Kidney epithelial cell (primary cell): ENCODE results near the gene EHMT2. TPM values are rescaled to one million over a fixed set of nuclear protein-coding genes. Genes with fewer than 3 reads are reported as not detected.
A peak's percentile ranks its signal among the peaks of the same experiment; 100 is the strongest.
"Not testable (repeated sequence)": the region's sequence is repeated elsewhere in the genome, so short reads cannot be mapped to it uniquely, and the experiment has no call there.

ENCODE experiments used
- DNase-seq: peaks from one replicate; pipeline ENCODE4 v3.0.0-alpha.2; 2010; ENCODE audit warnings: low read depth
- H3K27me3 ChIP-seq: 2 replicates; pipeline ENCODE4 v1.6.0; 2011; ENCODE audit warnings: low read length; ENCODE audit not compliant: control insufficient read depth, insufficient read depth
- H3K36me3 ChIP-seq: 2 replicates; pipeline ENCODE4 v1.5.1; 2011; ENCODE audit warnings: low read length; ENCODE audit not compliant: control insufficient read depth, insufficient read depth
- H3K4me3 ChIP-seq: 2 replicates; pipeline ENCODE4 v1.5.1; 2011; ENCODE audit warnings: low read depth, mild to moderate bottlenecking, control low read depth, low read length
- total RNA-seq: library from RNA; depleted of rRNA; stranded (reverse); fragments of >200 nt; gene quantifications from 2 replicates; pipeline ENCODE4 v1.2.3, GENCODE V29; 2015
- TF ChIP-seq, protein P1 (sequence below): IDR thresholded peaks from 2 replicates; pipeline ENCODE4 v1.5.1; 2011; ENCODE audit warnings: mild to moderate bottlenecking, moderate library complexity, low read length, control low read depth, inconsistent platforms; ENCODE audit not compliant: insufficient read depth, poor library complexity, severe bottlenecking

Gene EHMT2
- total RNA-seq, 1 donor from 2014 or later, result 59.3 TPM

DNA sequence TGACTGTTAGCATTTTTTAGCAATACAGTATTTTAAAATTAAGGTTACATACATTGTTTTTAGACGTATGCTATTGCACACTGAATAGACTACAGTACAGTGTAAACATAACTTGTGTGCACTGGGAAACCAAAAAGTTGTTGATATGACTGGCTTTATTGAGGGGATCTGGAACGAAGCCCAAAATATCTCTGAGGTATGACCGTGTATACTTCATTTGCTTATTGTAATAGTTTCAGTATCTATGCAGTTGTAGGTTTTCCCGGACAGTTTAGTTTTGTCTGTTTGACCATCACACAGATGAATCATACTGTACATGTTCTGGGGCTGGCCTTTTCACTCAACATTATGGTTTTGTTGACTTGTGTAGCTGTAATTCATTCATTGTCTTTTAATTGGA lies 11.3 kb upstream of the EHMT2 start:
- DNase-seq, result no peak
- Histone ChIP-seq H3K4me3 (no peak overlapping the region), H3K27me3 (no peaks in the 10 kb centered on the region), H3K36me3 (no peaks in the 10 kb centered on the region)
- TF ChIP-seq, protein P1, sequence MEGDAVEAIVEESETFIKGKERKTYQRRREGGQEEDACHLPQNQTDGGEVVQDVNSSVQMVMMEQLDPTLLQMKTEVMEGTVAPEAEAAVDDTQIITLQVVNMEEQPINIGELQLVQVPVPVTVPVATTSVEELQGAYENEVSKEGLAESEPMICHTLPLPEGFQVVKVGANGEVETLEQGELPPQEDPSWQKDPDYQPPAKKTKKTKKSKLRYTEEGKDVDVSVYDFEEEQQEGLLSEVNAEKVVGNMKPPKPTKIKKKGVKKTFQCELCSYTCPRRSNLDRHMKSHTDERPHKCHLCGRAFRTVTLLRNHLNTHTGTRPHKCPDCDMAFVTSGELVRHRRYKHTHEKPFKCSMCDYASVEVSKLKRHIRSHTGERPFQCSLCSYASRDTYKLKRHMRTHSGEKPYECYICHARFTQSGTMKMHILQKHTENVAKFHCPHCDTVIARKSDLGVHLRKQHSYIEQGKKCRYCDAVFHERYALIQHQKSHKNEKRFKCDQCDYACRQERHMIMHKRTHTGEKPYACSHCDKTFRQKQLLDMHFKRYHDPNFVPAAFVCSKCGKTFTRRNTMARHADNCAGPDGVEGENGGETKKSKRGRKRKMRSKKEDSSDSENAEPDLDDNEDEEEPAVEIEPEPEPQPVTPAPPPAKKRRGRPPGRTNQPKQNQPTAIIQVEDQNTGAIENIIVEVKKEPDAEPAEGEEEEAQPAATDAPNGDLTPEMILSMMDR, result no peak

DNA sequence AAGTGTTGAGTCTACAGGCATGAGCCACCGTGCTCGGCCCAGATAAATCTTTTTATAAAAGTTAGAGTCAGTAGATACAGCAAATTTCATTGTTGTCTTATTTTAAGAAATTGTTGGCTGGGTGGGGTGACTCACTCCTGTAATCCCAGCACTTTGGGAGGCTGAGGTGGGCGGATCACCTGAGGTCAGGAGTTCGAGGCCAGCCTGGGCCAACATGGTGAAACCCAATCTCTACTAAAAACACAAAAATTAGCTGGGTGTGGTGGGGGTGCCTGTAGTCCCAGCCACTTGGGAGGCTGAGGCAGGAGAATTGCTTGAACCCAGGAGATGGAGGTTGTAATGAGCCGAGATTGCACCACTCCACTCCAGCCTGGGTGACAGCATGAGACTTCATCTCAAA lies 10.8 kb upstream of the EHMT2 start:
- not testable (repeated sequence) for H3K27me3 ChIP-seq, H3K36me3 ChIP-seq, H3K4me3 ChIP-seq, DNase-seq

DNA sequence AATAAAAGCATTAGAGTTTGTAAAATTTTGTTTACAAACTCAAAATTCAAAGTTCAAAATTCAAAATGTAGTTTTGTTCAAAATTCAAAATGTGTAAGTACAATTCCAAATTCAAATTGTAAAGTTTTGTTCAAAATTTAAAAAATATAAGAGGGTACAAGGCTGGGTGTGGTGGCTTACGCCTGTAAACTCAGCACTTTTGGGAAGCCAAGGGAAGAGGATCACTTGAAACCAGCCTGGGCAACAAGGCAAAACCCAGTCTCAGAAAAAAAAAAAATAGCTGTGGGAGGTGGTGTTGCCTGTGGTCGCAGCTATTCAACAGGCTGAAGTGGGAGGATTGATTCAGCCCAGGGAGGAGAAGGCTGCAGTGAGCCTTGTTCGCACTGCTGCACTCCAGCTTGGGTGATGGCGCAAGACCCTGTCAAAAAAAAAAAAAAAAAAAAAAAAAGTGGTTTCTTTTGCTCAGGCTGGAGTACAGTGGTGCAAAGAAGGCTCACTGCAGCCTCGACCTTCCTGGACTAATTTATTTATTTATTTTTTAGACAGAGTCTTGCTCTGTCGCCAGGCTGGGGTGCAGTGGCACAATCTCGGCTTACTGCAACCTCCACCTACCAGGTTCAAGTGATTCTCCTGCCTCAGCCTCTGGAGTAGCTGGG lies 9.8 kb upstream of the EHMT2 start:
- Histone ChIP-seq H3K36me3 (no peaks in the 10 kb centered on the region), H3K27me3 (no peaks in the 10 kb centered on the region), H3K4me3 (no peak overlapping the region)
- TF ChIP-seq, protein P1, result no peak
- DNase-seq, result peak; percentile 81

DNA sequence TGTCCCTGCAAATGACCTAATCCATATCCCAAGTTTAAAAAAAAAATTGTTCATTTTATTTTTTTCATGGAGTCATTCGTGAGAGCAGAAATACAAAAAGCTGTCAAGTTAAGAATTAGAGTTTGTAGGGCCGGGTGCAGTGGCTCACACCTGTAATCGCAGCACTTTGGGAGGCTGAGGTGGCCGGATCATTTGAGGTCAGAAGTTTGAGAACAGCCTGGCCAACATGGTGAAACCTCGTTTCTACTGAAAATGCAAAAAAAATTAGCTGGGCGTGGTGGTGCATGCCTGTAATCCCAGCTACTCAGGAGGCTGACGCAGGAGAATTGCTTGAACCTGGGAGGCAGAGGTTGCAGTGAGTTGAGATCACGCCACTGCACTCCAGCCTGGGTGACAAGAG lies 9.2 kb upstream of the EHMT2 start:
- H3K36me3 ChIP-seq, H3K4me3 ChIP-seq, H3K27me3 ChIP-seq, DNase-seq: not testable (repeated sequence)

DNA sequence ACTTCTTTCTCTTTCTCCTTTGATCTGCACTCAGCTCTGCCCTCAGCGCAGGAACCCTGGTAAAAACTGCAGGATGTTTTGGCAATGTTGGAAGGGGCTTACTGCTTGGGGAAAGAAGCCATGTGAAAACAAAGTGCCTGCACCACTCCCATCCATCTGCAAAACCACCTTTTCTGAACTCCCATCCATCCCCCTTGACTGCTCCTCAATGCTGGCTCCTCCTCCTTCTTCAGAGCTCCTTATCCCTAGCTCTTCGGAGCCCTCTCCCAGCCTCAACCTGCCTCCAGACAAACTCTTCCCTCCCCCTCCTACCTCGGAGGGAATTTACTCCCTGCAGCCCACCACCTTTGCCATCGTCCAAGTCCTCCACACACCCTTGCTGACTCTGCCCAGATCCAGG lies 8.6 kb upstream of the EHMT2 start:
- no peaks in the 10 kb centered on the region for H3K36me3 ChIP-seq
- H3K27me3 ChIP-seq, result no peaks in the 10 kb centered on the region
- DNase-seq, result no peak
- no peak overlapping the region for H3K4me3 ChIP-seq
- TF ChIP-seq, protein P1, result no peak

DNA sequence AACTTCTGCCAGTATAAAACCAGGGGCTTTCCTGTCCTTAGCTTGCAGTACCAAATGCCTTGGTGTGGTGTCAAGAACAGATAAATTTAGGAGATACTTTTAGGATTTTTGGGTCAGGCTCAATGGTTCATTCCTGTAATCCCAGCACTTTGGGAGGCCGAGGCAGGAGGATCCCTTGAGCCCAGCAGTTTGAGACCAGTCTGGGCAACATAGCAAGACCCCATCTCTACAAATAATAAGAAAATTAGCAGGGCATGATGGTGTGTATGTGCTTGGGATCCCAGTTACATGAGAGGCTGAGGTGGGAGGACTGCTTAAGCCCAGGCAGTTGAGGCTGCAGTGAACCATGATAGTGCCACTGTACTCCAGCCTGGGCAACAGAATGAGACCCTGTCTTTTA lies 7.5 kb upstream of the EHMT2 start:
- Histone ChIP-seq H3K4me3 (no peak overlapping the region), H3K36me3 (no peaks in the 10 kb centered on the region), H3K27me3 (no peaks in the 10 kb centered on the region)
- TF ChIP-seq, protein P1, result no peak
- no peak for DNase-seq

DNA sequence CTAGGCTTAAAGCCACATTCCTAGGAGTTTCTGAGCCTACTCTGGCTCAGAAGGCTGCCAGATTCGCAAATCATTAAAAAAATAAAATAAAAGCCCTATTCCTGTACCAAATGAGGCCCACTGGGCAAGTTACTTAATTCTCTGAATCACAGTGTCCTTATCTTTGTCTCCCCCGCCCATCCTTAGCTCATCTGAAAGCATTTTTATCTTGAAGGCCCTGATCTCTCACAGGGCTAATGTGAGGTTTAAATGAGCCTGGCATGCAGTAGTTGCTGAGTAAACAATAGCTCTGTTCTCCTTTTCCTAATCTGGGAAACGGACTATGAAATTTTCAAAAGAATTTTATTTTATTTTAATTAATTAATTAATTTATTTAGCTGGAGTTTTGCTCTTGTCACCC lies 6.5 kb upstream of the EHMT2 start:
- DNase-seq, result no peak

More for the DNA sequence above, 6.5 kb upstream of the EHMT2 start:
- H3K36me3 ChIP-seq, result no peaks in the 10 kb centered on the region
- TF ChIP-seq, protein P1, result no peak
- no peaks in the 10 kb centered on the region for H3K27me3 ChIP-seq
- no peak overlapping the region for H3K4me3 ChIP-seq
